Hippocampal formation (tissue), 2 donors: ENCODE data around the gene LSAMP.

Source experiments
- DNase-seq, 2 donors: peaks; one replicate each; lab custom pipeline; 2025; lab: John Stamatoyannopoulos, UW

The LSAMP gene

GRCh38 chr3:115958526-115958925 lies 486.8 kb downstream of the LSAMP start:
- peak in 1 of 2 donors; percentile 3 for DNase-seq

DNA sequence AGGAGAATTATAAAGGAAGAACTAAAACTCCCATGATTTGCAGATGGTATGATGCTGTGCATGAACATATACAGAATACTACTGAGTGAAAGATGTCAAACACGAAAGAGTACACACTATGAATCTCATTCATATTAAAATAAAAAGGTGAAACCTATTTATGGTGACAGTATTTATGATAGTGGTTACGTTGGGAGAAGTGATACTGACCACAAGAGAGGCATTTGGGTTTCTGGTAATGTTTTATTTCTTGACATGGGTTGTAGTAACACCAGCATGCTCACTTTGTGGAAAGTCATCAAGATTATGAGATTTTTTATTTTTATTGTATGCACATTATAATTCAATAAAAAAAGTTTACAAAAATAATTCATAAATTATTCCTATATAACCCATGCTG lies 498.0 kb downstream of the LSAMP start:
- no peak for DNase-seq

- DNase-seq, result no peak
Observed at GRCh38 chr3:115943579-115943978, 501.7 kb downstream of the LSAMP start.

DNA sequence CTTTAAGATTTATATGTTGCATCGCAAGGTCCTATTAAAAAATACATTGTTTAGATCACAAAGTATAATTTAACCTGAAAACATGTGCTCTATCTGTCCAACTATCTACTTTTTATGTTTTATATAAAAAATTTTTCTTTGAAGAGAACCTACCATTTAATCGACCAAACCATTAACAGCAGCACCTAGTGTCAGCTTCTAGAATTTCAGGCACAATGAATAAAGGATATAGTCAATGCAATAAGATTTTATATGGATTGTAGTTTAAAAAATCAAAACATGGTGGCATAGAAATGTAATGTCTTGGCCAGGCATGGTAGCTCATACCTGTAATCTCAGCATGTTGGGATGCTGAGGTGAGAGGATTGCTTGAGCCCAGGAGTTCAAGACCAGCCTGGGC lies 508.2 kb downstream of the LSAMP start:
- DNase-seq, result no peak

DNA sequence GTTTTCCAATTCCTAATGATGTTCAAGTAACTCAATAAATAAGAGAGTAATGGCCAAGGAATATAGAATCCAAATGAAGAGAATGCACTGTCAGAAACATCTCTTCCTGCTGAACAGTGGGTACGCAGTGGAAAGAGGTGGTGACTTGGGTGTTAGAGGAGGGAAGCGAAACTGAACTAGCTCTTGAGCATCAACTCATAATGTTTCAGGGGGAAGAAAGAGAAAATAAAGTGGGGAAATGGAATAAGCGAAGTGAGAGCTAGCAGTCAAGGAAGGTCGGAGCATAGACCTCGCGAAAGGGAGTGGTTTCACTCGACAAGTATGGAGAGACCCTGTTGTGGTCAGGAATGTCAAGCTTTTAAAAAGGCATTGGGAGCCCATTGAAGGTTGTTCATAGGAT lies 512.5 kb downstream of the LSAMP start:
- no peak for DNase-seq

- no peak for DNase-seq
Observed at GRCh38 chr3:115931581-115931980, 513.7 kb downstream of the LSAMP start.

DNA sequence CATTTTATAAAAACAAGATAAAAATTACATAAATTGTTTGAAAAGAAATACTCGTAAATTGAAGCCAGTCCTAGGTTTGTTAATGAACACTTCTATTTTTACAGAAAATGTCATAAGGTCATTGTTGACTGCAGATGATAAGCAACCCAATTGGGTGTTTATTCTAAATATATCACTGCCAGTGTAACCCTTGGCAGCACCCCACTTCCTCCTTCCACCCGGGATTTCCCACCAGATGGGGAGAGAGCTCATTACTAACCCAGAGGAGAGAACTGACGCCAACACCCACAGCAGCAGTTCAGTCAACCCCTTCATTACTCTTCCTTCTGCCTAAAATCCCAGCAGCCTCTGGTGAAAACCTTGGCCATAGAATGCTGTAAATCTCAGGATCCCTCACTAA lies 514.4 kb downstream of the LSAMP start:
- DNase-seq, result no peak

DNA sequence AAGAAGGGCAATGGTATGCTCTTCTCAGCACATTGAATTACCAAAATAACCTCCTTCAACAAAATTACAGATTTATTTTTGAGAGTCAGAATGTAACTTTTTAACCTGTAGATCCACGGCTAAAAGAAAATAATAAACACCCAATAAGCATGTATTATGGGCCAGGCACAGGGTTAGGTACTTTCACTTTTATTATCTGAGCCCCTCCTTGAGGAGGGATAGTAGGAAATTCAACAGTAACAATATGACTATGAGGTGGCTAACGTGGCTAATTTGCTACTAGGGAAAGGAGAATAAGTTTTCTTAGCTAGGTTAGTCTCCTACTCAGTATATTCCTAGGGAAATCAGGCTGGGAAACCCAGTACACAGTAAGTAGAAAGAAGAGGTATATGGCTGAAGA lies 515.1 kb downstream of the LSAMP start:
- no peak for DNase-seq

GRCh38 chr3:115928376-115928775 lies 516.9 kb downstream of the LSAMP start:
- DNase-seq, result no peak

DNA sequence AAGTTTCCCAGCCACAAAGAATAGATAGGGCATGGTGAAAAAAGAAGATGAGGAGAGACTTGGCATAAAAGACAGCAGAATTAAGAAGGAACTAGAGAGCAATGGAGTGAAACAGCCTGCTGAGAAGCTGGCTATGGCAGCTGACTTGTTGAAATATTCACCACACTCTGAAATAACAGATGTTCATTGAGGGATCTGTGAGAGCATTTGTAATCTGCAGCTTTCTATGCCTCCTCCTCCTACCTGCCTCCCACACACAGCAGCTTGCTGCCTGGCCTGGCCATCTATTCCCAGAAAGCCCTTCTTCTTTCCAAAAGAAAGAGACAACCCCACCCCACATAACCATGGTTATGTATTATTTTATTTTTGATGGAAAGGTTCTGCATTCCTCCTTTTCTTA lies 518.1 kb downstream of the LSAMP start:
- DNase-seq, result peak in 1 of 2 donors; percentile 9

GRCh38 chr3:115922681-115923347 lies 522.5 kb downstream of the LSAMP start:
- peak in 1 of 2 donors; percentile 3 for DNase-seq

DNA sequence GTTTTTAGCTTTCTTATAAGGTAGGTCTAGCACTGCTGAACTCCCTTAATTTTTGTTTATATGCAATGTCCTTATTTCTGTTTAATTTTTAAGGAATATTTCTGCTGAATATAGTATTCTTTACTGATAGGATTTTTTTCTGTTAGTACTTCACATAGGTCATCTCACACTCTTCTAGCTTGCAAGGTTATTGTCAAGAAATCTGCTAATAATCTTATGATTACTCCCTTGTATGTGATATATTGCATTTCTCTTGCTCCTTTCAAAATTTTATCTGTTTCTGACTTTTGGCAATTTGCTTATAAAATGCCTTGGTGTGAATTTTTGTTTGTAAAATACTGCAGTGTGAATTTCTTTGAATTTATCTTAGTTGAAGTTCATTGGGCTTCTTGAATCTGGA lies 523.6 kb downstream of the LSAMP start:
- DNase-seq, result no peak

- DNase-seq, result no peak
Observed at GRCh38 chr3:115918900-115919299, 526.4 kb downstream of the LSAMP start.

- DNase-seq, result no peak
Observed at GRCh38 chr3:115916866-115917265, 528.4 kb downstream of the LSAMP start.

GRCh38 chr3:115915061-115915460 lies 530.2 kb downstream of the LSAMP start:
- no peak for DNase-seq

- no peak for DNase-seq
Observed at GRCh38 chr3:115913069-115913686, 532.1 kb downstream of the LSAMP start.

GRCh38 chr3:115912372-115912771 lies 532.9 kb downstream of the LSAMP start:
- no peak for DNase-seq

DNA sequence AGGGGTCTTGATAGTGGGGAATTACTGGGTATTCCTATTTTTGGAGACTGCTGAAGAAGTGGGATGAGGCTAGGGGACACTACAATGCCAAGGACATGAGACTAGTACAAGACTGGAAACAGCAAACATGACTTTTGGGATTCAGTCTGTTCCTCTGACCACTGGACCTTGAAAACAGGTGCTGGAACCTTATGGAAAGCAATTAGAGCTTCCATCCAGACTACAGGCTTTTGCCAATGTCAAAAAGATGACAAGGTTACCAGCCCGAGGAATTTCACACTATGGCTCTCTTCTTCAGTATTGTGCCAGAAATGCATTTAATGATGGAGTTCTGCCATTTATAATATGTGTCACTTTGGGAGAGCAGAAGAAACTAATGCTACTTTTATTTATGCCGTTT lies 539.4 kb downstream of the LSAMP start:
- DNase-seq, result no peak

GRCh38 chr3:115903843-115904242 lies 541.4 kb downstream of the LSAMP start:
- no peak for DNase-seq

DNA sequence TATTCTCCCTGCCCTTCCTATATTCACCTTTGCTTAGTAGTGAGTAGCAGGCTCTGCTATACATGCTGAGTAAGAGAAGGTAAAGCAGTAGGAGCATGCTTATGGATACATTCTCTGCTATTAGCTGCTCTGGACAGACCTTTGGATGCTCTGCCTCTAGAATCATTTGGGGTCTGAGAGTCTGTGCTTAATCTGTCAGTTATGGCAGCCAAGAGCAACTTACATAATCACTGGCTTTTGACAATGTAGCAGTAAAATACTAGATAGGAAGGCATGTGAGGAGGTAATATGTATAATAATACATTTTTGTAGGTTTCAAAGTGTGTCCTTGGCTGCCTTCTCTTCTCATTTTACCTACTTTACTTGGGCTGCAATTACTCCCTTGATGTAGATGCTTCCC lies 544.3 kb downstream of the LSAMP start:
- DNase-seq, result no peak

- no peak for DNase-seq
Observed at GRCh38 chr3:115899535-115899934, 545.8 kb downstream of the LSAMP start.

- DNase-seq, result peak in 1 of 2 donors; percentile 56
Observed at GRCh38 chr3:115898656-115899410, 546.5 kb downstream of the LSAMP start.

GRCh38 chr3:115891006-115891636 lies 554.2 kb downstream of the LSAMP start:
- DNase-seq, result no peak
